WTC11 (cell line): ENCODE measurements around the gene KLC1. TPM values are rescaled to one million over a fixed set of nuclear protein-coding genes. Genes with fewer than 3 reads are reported as not detected.

Experiments
- ATAC-seq: fragments of 200-7000 bp; cut with Tn5 transposase; 2 replicates; pipeline ENCODE4 v1.10.0; 2021; ENCODE audit warnings: mild to moderate bottlenecking, moderate library complexity
- CTCF ChIA-PET: fragments of 300-600 bp; sonication (Branson Sonifier 250); formaldehyde crosslinking; loops from one replicate; lab custom pipeline; 2021; ENCODE audit warnings: antibody characterized with exemption; lab: Charles Lee
- POLR2A ChIA-PET: fragments of 350-600 bp; sonication (Branson Sonifier 250); formaldehyde crosslinking; loops from one replicate; lab custom pipeline; 2021; ENCODE audit warnings: antibody characterized with exemption; lab: Charles Lee
- DNase-seq: peaks from one replicate; pipeline ENCODE4 v3.0.0; 2021; ENCODE audit warnings: low spot score
- H3K27ac Mint-ChIP-seq: 2 replicates; pipeline ENCODE4 v1.8.0; 2021; ENCODE audit warnings: mixed read lengths
- H3K27me3 Mint-ChIP-seq: 2 replicates; pipeline ENCODE4 v1.8.0; 2021; ENCODE audit warnings: low read depth, mild to moderate bottlenecking, moderate library complexity, mixed read lengths
- H3K36me3 Mint-ChIP-seq: 2 replicates; pipeline ENCODE4 v1.8.0; 2021; ENCODE audit warnings: mixed read lengths
- H3K4me1 Mint-ChIP-seq: 2 replicates; pipeline ENCODE4 v1.8.0; 2022; ENCODE audit warnings: mixed read lengths
- H3K4me3 Mint-ChIP-seq: 2 replicates; pipeline ENCODE4 v1.8.0; 2021; ENCODE audit warnings: mild to moderate bottlenecking, moderate library complexity, mixed read lengths
- H3K9me3 Mint-ChIP-seq: 2 replicates; pipeline ENCODE4 v1.8.0; 2021; ENCODE audit warnings: mixed read lengths
- ETV6 ChIP-seq: sonication (generic); formaldehyde crosslinking; IDR thresholded peaks from 2 replicates; pipeline ENCODE4 v1.8.1; 2022; ENCODE audit warnings: mild to moderate bottlenecking, missing genetic modification reagents
- FOXK1 ChIP-seq: sonication (generic); formaldehyde crosslinking; IDR thresholded peaks from 2 replicates; pipeline ENCODE4 v1.8.0; 2022; ENCODE audit warnings: mild to moderate bottlenecking, moderate library complexity, missing genetic modification reagents
- JAZF1 ChIP-seq: fragments of 250-450 bp; sonication (Bioruptor Pico); IDR thresholded peaks from 2 replicates; pipeline ENCODE4 v1.9.0; 2021; ENCODE audit warnings: moderate library complexity, mild to moderate bottlenecking, inconsistent platforms
- JUN ChIP-seq: sonication (generic); formaldehyde crosslinking; IDR thresholded peaks from 2 replicates; pipeline ENCODE4 v1.8.0; 2023; ENCODE audit warnings: mild to moderate bottlenecking, missing genetic modification reagents
- KAT7 ChIP-seq: sonication (generic); formaldehyde crosslinking; IDR thresholded peaks from 2 replicates; pipeline ENCODE4 v1.8.1; 2023; ENCODE audit warnings: missing genetic modification reagents, mild to moderate bottlenecking, borderline replicate concordance
- NR2C2 ChIP-seq: sonication (generic); formaldehyde crosslinking; IDR thresholded peaks from 2 replicates; pipeline ENCODE4 v1.8.0; 2022; ENCODE audit warnings: mild to moderate bottlenecking, missing genetic modification reagents
- NR3C1 ChIP-seq: sonication (generic); formaldehyde crosslinking; conservative IDR thresholded peaks from 2 replicates; pipeline ENCODE4 v1.8.1; 2023; ENCODE audit warnings: low read depth, mild to moderate bottlenecking, missing genetic modification reagents
- SMAD3 ChIP-seq: sonication (generic); formaldehyde crosslinking; IDR thresholded peaks from 2 replicates; pipeline ENCODE4 v1.8.0; 2022; ENCODE audit warnings: missing genetic modification reagents, mild to moderate bottlenecking, borderline replicate concordance
- ZNF121 ChIP-seq: sonication (generic); formaldehyde crosslinking; IDR thresholded peaks from 2 replicates; pipeline ENCODE4 v1.8.0; 2023; ENCODE audit warnings: missing genetic modification reagents
- ZNF138 ChIP-seq: sonication (generic); formaldehyde crosslinking; conservative IDR thresholded peaks from 2 replicates; pipeline ENCODE4 v1.8.1; 2022; ENCODE audit warnings: mild to moderate bottlenecking, moderate library complexity, missing genetic modification reagents
- ZNF219 ChIP-seq: sonication (generic); formaldehyde crosslinking; IDR thresholded peaks from 2 replicates; pipeline ENCODE4 v1.8.0; 2023; ENCODE audit warnings: missing genetic modification reagents, mild to moderate bottlenecking, borderline replicate concordance
- ZNF317 ChIP-seq: sonication (generic); formaldehyde crosslinking; IDR thresholded peaks from 2 replicates; pipeline ENCODE4 v1.8.1; 2023; ENCODE audit warnings: low read depth, mild to moderate bottlenecking, moderate library complexity, missing genetic modification reagents, borderline replicate concordance
- ZNF416 ChIP-seq: fragments of 250-450 bp; sonication (Bioruptor Pico); IDR thresholded peaks from 2 replicates; pipeline ENCODE4 v1.9.0; 2021; ENCODE audit warnings: mild to moderate bottlenecking, inconsistent platforms
- total RNA-seq: library from RNA; stranded (reverse); gene quantifications from 3 replicates; pipeline ENCODE4 v1.2.3, GENCODE V29; 2021
- TF ChIP-seq, protein P1 (sequence below): sonication (generic); formaldehyde crosslinking; IDR thresholded peaks from 2 replicates; pipeline ENCODE4 v1.8.1; 2023; ENCODE audit warnings: mild to moderate bottlenecking, moderate library complexity, missing genetic modification reagents
- TF ChIP-seq, protein P2 (sequence below): fragments of 200-600 bp; IDR thresholded peaks from 2 replicates; pipeline ENCODE4 v1.8.0; 2022; ENCODE audit warnings: antibody characterized with exemption
- TF ChIP-seq, protein P3 (sequence below): sonication (generic); formaldehyde crosslinking; IDR thresholded peaks from 2 replicates; pipeline ENCODE4 v1.8.0; 2023; ENCODE audit warnings: mild to moderate bottlenecking, missing genetic modification reagents
- TF ChIP-seq, protein P4 (sequence below): sonication (generic); formaldehyde crosslinking; conservative IDR thresholded peaks from 2 replicates; pipeline ENCODE4 v1.8.1; 2023; ENCODE audit warnings: mild to moderate bottlenecking, low read depth, missing genetic modification reagents, moderate library complexity

KLC1 gene
- total RNA-seq, 1 experiment from 2014 or later, result 171 TPM

DNA sequence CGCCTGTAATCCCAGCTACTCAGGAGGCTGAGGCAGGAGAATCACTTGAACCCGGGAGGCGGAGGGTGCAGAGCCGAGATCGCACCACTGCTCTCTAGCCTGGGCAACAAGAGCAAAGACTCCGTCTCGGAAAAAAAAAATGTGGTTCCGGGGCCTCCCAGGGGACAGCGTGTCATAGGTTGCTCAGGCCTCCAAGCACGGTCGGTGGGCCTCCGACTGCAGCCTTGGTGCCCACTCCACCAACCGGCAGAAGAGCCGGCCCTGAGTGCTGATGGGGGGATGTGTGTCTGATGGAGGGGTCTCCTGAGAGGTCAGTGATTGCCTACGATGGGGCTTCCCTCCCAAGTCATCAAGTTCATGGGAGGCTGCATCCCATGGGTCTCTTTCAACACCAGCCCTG, 102.5 kb downstream of the KLC1 start (continued):
- TF ChIP-seq JUN (CRISPR knock-in tag) (no peak), FOXK1 (CRISPR knock-in tag) (no peak)

DNA sequence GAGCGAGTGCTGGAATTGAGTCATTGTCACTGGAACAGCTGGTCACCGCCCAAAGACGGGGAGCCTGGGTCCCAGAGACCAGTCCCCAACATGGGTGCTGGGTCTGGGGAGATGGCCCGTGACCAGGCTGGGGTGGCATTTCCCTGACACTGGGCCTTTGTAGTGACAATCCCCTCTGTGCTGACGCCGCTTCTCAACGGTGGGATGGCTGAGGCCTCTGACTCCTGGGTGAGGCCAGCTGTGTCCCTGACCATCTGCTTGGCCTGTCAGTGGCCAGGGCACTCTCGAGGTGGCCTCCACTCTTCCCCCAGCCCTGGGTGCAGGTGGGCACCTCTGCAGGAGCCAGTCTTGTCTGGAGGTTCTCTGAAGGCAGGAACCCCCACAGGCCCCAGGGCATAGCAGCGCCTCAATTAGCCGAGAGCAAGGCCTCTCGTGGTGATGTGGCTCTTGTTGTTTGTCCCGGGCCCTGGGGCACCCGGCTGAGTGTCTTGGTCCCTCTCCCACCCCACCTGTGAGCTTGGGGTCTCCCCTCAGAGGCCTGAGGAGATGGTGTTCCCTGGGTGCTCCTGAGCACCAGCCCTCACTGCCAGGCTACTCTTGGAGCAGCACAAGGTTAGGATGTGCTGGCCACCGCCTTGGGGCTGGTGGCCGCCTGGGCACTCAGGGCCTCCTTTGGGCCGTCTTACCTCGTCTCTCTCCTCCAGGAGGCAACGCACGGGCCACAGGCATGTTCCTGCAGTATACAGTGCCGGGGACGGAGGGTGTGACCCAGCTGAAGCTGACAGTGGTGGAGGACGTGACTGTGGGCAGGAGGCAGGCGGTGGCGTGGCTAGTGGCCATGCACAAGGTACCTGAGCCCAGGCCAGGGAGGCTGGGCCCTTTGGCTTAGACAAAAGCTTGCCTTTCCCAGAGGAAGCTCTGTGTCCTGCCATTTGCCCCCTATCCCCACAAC, 103.2 kb downstream of the KLC1 start:
- no peak for ATAC-seq
- Mint-ChIP-seq H3K9me3 (no peaks in the 10 kb centered on the region), H3K4me1 (no peaks in the 10 kb centered on the region), H3K27me3 (no peaks in the 10 kb centered on the region), H3K4me3 (no peak overlapping the region), H3K36me3 (peaks cover 20% of the 10 kb centered on the region), H3K27ac (no peak overlapping the region)
- DNase-seq, result no peak
- TF ChIP-seq, protein P1, sequence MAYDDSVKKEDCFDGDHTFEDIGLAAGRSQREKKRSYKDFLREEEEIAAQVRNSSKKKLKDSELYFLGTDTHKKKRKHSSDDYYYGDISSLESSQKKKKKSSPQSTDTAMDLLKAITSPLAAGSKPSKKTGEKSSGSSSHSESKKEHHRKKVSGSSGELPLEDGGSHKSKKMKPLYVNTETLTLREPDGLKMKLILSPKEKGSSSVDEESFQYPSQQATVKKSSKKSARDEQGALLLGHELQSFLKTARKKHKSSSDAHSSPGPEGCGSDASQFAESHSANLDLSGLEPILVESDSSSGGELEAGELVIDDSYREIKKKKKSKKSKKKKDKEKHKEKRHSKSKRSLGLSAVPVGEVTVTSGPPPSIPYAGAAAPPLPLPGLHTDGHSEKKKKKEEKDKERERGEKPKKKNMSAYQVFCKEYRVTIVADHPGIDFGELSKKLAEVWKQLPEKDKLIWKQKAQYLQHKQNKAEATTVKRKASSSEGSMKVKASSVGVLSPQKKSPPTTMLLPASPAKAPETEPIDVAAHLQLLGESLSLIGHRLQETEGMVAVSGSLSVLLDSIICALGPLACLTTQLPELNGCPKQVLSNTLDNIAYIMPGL (CRISPR knock-in tag), result no peak
- TF ChIP-seq ZNF219 (CRISPR knock-in tag), result no peak
- no peak for TF ChIP-seq KAT7 (CRISPR knock-in tag)
- no peak for TF ChIP-seq ZNF138 (CRISPR knock-in tag)
- TF ChIP-seq, protein P2, sequence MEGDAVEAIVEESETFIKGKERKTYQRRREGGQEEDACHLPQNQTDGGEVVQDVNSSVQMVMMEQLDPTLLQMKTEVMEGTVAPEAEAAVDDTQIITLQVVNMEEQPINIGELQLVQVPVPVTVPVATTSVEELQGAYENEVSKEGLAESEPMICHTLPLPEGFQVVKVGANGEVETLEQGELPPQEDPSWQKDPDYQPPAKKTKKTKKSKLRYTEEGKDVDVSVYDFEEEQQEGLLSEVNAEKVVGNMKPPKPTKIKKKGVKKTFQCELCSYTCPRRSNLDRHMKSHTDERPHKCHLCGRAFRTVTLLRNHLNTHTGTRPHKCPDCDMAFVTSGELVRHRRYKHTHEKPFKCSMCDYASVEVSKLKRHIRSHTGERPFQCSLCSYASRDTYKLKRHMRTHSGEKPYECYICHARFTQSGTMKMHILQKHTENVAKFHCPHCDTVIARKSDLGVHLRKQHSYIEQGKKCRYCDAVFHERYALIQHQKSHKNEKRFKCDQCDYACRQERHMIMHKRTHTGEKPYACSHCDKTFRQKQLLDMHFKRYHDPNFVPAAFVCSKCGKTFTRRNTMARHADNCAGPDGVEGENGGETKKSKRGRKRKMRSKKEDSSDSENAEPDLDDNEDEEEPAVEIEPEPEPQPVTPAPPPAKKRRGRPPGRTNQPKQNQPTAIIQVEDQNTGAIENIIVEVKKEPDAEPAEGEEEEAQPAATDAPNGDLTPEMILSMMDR, result no peak
- no peak for TF ChIP-seq SMAD3 (CRISPR knock-in tag)
- TF ChIP-seq ZNF121 (CRISPR knock-in tag), result no peak
- TF ChIP-seq JAZF1 (CRISPR knock-in tag), result no peak
- TF ChIP-seq, protein P3, sequence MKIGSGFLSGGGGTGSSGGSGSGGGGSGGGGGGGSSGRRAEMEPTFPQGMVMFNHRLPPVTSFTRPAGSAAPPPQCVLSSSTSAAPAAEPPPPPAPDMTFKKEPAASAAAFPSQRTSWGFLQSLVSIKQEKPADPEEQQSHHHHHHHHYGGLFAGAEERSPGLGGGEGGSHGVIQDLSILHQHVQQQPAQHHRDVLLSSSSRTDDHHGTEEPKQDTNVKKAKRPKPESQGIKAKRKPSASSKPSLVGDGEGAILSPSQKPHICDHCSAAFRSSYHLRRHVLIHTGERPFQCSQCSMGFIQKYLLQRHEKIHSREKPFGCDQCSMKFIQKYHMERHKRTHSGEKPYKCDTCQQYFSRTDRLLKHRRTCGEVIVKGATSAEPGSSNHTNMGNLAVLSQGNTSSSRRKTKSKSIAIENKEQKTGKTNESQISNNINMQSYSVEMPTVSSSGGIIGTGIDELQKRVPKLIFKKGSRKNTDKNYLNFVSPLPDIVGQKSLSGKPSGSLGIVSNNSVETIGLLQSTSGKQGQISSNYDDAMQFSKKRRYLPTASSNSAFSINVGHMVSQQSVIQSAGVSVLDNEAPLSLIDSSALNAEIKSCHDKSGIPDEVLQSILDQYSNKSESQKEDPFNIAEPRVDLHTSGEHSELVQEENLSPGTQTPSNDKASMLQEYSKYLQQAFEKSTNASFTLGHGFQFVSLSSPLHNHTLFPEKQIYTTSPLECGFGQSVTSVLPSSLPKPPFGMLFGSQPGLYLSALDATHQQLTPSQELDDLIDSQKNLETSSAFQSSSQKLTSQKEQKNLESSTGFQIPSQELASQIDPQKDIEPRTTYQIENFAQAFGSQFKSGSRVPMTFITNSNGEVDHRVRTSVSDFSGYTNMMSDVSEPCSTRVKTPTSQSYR (CRISPR knock-in tag), result no peak
- TF ChIP-seq NR2C2 (CRISPR knock-in tag), result no peak
- no peak for TF ChIP-seq FOXK1 (CRISPR knock-in tag)
- no peak for TF ChIP-seq ETV6
- TF ChIP-seq, protein P4, sequence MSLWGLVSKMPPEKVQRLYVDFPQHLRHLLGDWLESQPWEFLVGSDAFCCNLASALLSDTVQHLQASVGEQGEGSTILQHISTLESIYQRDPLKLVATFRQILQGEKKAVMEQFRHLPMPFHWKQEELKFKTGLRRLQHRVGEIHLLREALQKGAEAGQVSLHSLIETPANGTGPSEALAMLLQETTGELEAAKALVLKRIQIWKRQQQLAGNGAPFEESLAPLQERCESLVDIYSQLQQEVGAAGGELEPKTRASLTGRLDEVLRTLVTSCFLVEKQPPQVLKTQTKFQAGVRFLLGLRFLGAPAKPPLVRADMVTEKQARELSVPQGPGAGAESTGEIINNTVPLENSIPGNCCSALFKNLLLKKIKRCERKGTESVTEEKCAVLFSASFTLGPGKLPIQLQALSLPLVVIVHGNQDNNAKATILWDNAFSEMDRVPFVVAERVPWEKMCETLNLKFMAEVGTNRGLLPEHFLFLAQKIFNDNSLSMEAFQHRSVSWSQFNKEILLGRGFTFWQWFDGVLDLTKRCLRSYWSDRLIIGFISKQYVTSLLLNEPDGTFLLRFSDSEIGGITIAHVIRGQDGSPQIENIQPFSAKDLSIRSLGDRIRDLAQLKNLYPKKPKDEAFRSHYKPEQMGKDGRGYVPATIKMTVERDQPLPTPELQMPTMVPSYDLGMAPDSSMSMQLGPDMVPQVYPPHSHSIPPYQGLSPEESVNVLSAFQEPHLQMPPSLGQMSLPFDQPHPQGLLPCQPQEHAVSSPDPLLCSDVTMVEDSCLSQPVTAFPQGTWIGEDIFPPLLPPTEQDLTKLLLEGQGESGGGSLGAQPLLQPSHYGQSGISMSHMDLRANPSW (CRISPR knock-in tag), result no peak
- TF ChIP-seq NR3C1, result no peak
- no peak for TF ChIP-seq ZNF317 (CRISPR knock-in tag)
- no peak for TF ChIP-seq ZNF416 (CRISPR knock-in tag)
- POLR2A ChIA-PET, result interaction anchor here (0.5 kb wide), 1 partner anchor 136 kb away, joined by 3 read pairs; no protein-coding TSS in a partner anchor
- CTCF ChIA-PET, result interaction anchor here (1.1 kb wide), 1 partner anchor 17 kb away, joined by 3 read pairs; the partner anchor contains the start of genes XRCC3 and ZFYVE21
